ENCODE results near the gene KLHL25.
"Not testable (repeated sequence)": the region's sequence is repeated elsewhere in the genome, so short reads cannot be mapped to it uniquely, and the experiment has no call there.

Gene KLHL25, protein sequence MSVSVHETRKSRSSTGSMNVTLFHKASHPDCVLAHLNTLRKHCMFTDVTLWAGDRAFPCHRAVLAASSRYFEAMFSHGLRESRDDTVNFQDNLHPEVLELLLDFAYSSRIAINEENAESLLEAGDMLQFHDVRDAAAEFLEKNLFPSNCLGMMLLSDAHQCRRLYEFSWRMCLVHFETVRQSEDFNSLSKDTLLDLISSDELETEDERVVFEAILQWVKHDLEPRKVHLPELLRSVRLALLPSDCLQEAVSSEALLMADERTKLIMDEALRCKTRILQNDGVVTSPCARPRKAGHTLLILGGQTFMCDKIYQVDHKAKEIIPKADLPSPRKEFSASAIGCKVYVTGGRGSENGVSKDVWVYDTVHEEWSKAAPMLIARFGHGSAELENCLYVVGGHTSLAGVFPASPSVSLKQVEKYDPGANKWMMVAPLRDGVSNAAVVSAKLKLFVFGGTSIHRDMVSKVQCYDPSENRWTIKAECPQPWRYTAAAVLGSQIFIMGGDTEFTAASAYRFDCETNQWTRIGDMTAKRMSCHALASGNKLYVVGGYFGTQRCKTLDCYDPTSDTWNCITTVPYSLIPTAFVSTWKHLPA

DNA sequence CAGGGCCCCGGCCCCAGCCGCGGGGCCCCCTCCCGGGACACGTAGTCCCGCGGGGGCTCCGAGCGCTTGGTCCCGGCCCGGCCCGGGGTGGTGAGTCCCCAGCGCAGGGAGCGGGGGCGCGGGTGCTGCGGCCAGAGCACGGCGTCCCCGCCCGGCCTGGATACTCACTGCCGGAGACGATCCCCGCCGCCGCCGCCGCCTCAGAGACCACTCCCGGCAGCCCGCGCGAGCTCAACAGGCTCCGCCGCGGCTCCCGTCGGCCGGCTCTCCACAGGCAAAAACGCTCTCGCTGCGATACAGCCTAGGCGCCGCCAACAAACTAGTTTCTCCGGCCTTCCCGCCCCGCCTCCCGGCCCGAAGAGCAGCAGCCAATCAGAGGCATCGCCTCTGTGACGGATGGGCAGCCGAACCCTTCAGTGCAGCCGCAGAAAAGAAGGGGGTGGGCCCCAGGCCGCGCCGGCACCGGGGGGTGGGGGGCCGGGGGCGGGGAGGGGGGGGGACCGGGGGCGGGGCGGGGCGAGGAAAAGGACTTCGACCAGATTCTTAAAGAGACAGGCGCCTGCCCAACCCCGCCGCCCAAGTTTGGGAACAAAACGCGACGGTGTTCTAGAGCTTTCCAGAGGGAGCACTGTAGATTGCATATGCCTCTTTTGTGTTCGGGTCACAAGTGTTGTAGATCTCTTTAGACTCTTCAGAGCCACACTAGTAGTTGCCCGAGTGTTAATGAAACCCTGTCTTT is at the start of gene KLHL25:
Gene KLHL25 (minus strand): TSS at position 328 of the 739 bp plus-strand sequence. CDS start 25,115 bp downstream, outside the sequence.
- peak; percentile 61 to 80 (median 77) for DNase-seq (ENCODE audit: low read depth in 2 of 3, low spot score in 2 of 3)

DNA sequence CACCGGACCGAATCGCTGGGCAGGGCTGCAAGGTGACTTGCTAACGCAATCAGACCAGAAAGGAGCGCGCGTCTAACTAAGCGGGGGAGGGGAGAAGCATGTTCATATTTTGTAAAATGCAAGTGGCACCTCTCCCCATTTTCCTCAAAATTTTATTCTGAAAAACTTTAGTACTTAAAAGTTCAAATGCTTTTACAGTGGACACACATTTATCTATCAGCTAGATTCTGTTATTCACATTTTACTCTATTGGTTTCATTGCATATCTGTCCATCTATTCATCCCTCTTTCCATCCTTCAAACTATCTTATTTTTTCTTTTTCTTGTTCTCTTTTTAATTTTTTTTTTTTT is 46.1 kb upstream of the KLHL25 start:
- no peak for DNase-seq (ENCODE audit: low read depth in 2 of 3, low spot score in 2 of 3)

DNA sequence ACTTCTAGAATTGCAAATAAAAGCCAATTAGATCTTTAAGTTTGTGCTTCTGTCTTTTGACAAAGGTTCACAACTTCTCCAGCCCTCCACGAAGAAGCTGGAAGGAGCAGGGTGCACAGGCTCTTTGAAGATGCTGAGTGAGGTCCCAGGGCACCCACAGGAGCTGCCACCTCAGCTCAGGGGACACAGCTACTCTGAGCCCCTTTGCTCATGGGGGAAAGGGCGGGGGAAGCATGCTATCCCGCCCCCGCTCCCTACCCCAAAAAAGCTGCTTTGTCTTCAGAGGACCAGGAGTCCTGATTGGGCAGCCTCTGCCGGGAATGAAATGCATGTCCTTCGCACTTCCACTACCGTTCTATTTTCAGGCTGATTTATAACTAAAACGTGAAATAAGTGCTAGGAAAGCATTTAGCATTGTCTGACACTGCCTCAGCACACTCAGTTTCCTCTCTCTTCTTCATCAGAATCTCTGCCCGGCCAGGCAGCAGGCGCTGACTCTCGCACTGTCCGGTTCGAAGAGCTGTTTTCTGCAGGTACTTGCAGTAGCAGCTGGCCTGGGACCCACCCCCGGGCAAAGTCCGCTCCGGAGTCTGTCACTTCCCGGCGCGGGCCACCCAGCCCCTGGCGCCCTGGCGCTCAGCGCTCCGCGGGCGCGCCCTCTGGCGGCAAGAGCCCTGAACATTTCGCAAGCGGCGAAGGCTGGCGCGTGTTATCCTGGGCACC is 45.5 kb upstream of the KLHL25 start:
- peak; percentile 66 to 82 (median 69) for DNase-seq (ENCODE audit: low read depth in 2 of 3, low spot score in 2 of 3)

DNA sequence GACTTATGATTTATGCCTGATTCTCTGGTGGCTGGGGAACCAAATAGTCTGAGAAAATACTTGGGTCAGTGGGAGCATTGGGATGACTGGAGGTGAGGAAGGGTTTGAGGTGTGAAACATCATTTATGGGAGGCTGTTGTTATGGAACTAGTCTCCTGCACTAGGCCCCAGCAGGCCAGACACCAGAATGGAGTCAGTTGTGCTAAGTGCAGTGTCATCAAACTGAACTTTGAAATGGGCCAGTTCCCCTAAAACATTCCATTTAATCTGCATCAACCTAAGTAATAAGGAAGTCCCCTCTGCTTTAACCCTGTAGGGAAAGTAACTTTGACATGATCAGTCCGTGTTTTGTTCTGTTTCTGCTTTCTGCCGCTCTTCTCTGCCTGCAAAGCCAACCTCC is 44.9 kb upstream of the KLHL25 start:
- no peak for DNase-seq (ENCODE audit: low read depth in 2 of 3, low spot score in 2 of 3)

DNA sequence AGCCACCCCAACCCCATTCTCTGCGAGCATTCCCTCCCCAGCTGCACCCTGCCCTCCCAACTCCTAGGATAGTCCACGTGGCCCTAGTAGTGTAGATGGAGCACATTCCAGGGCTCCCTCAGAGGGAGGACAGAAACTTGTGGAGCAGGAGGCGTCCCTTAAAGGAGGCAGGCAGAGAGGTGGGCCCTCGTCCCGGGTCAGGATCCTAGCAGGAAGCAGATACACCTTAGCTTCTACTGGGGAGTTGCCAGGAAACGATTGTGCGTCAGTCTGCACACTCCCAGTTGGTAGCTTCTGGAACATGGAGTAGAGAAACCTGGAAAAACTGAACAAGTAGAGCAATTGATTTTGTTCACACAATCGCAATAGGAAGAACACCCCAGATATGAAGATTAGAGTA is 43.9 kb upstream of the KLHL25 start:
- no peak for DNase-seq (ENCODE audit: low read depth in 2 of 3, low spot score in 2 of 3)

DNA sequence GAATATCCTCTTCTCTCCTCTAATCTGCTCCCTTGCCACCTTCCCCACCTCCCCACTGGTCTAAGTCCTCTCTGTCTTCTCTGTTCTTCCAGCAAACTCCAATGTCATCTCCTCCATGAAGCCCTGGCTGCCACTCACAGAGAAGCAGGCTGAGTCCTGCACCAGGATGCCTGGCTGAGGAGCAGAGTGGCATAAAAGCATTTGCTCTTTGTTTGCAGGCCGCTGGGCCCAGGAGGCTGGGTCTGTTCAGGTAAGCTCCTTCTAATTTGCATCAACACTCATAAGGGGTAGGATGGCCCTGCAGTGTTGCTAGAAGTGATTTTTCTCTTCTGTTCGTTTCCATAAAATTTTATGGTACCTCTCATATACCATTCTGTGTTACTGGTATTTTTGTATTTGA is 43.2 kb upstream of the KLHL25 start:
- no peak for DNase-seq (ENCODE audit: low read depth in 2 of 3, low spot score in 2 of 3)

DNA sequence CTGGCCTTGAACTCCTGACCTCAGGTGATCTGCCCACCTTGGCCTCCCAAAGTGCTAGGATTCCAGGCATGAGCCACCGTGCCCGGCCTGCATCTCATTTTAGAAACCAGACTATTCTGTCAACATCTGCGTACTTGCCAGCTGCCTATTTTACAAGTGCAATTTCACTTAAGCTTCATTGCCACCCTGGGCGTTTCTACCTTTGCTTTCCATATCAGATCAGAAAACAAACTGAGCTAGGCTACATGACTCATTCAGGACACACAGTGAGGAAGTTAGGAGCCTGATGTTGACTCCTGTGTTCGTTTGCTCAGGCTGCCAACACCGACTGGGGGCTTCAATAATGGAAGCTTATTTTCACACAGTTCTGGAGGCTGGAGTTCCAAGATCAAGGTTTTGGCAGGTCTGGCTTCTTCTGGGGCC is 42.3 kb upstream of the KLHL25 start:
- DNase-seq (ENCODE audit: low read depth in 2 of 3, low spot score in 2 of 3), result no peak

DNA sequence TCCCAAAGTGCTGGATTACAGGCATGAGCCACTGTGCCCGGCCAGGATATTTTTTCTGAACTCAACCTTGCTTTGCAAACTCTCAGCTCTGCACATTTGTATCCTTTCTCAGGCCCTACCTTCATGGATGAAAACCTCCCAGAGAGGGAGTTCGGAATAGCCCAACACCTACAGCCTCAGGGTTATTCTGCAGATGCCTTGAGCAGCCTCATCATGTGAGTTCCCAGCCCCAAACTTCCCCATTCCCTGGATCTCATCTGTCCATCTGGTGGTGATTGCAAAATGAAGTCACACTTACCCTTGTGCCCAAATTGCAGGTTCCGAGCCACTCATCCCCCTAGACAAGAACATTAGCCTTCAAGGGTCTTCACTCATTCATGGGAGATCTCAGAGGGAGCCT is 39.9 kb upstream of the KLHL25 start:
- DNase-seq (ENCODE audit: low read depth in 2 of 3, low spot score in 2 of 3), result no peak

DNA sequence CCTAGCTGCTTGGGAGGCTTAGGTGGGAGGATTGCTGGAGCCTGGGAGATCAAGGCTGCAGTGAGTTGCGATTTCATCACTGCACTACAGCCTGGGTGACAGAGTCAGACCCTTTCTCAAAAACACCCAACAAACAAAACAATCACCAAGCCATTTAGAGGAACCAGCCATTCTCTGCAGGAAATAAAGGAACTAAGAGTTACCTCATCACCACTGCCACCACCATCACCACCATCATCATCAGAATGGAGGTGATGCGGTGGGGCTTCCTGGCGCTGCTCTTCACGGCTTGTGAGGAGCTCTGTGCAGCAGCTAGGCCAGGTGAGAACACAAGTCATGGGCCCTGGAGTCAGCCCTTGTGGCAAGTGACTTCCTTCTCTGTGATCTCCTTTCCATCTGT is 37.7 kb upstream of the KLHL25 start:
- DNase-seq (ENCODE audit: low read depth in 2 of 3, low spot score in 2 of 3), result no peak

DNA sequence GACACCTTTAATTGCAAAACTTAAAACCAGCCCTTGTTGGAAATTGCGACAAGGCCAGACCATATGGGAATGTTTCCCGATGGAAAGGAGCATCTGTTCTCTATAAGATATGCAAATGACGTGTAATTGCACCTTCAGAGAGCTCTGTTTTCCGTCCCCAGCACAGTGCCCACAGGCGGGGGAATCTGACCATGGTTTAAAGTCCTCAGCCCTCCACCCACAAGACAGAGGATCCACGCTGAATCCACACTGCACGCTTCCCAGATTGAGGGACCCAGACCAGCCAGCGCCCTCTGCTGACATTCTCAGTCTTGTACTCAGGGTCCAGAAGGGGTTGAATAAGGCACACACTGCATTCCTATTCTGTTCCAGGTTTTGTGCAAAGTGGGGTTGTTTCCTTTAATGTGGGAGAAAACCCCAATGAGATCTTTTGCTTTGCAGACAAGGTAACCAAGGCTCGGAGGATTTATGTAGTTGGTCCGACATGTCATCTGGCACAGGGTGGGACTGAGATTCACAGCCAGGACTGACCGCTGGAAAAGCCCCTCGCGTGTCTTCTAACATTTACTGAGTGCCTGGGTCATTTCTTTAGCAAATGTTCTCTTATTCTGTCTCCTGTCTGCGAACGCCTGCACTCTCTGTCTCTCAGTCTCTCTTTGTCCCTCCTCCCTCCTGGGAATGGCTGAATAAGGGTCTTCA is 36.8 kb upstream of the KLHL25 start:
- no peak for DNase-seq (ENCODE audit: low read depth in 2 of 3, low spot score in 2 of 3)

DNA sequence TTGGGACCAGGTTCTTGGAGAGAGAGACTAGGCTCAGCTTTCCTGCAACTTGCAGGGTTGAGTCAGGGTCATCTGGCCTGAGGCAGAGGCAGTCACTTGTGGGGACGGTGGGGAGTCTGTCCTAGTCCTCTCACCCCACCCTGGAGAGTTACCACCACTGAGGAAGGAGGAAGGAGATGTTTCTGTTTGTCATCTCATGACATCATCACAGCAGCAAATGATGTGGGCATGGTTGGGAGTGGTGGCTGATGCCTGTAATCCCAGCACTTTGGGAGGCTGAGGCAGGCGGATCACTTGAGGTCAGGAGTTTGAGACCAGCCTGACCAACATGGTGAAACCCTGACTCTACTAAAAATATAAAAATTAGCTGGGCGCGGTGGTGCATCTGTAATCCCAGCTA is 35.0 kb upstream of the KLHL25 start:
- DNase-seq (ENCODE audit: low read depth in 2 of 3, low spot score in 2 of 3), result not testable (repeated sequence)

DNA sequence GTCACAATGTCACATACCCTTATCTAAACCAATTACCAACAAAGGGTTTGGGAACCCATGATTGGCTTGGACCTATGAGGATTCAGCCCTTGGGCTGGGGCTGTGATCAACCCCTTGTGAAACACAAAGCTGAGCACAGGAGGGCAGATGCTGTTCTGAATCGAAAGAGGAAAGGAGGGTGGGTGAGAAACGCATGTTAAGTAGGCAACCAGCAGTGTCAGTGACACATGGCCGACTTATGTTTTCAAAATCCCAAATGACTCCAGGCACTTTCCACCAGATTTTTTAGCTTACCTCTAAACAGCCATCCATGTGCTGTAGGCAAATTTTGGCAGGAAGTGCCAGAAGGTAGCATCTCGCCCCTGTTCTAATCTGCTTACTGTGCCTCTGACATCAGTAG is 34.1 kb upstream of the KLHL25 start:
- no peak for DNase-seq (ENCODE audit: low read depth in 2 of 3, low spot score in 2 of 3)

DNA sequence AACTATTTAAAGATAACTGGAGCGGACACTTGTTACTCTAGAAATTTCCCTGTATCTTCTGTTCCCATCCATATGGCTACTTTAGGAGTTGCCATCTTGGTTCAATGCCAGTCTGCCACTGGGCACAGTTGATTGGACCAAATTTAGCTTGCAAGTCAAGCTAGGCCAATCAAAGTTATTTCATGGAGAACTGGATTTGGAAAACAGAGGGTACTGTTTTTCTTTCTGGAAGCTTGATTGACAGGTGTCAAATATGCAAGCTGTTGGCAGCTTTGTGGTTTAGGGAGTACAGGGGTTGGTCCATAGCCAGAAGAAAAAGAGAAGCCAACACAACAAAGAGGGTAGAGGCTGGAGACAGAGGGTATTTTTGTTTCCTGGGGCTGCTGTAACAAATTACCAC is 33.4 kb upstream of the KLHL25 start:
- no peak for DNase-seq (ENCODE audit: low read depth in 2 of 3, low spot score in 2 of 3)

DNA sequence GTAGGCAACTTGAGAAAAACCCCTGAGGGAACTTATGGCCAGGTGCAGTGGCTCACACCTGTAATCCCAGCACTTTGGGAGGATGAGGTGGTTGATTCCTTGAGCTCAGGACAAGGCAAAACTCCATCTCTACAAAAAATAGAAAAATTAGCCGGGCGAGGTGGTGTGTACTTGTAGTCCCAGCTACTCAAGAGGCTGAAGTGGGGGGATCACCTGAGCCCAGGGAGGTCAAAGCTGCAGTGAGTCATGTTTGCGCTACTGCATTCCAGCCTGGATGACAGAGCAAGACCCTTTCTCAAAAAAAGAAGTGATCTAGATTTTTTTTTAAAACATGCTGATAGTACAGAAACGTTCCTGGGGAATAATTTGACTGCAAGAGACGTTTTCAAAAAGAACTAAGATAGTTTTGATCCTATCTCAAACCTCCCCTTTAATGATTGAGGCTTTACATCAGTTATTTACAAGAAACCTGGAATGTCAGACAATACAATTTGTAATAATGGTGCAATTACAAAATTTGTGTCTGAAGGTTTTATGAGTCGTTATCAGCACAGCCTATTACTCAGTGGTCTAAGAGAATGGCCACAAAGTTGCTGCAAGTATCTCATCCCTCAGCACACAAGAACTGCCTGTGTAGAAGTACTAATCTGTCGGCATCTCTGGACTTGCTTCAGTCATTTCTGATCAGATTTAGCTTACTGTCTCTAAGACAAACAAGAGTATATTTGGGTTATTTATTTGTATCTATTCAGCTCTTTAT is 32.2 kb upstream of the KLHL25 start:
- DNase-seq (ENCODE audit: low read depth in 2 of 3, low spot score in 2 of 3), result no peak

DNA sequence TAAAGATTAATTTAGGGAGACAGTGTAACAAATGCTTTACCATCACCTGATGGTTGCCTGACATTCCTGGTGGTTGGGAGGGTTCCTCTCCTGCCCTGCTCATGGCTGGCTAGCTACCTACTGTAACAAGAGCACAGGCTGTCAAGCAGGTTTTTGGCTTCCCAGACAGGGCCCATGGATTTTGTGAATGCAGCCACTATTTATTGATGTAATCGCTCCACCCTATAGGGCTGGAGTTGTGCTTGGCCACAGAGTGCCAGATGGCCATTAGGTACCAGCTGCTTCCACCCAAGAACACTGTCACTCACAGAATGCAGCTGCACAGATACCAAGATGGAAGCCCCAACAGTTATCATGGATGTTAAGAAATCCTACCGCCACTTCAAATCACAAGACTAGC is 31.0 kb upstream of the KLHL25 start:
- DNase-seq (ENCODE audit: low read depth in 2 of 3, low spot score in 2 of 3), result no peak

DNA sequence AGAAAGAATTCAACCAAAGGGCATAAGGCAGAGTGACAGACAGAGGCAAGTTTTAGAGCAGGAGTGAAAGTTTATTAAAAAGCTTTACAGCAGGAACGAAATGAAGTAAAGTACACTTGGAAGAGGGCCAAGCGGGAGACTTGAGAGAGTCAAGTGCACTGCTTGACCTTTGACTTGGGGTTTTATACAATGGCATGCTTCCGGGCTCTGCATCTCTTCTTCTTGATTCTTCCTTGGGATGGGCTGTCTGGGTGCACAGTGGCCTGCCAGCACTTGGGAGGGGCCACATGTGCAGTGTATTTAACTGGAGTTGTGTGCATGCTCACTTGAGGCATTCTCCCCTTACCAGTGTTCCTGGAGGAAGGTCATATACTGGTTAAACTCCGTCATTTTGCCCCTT is 30.4 kb upstream of the KLHL25 start:
- no peak for DNase-seq (ENCODE audit: low read depth in 2 of 3, low spot score in 2 of 3)

DNA sequence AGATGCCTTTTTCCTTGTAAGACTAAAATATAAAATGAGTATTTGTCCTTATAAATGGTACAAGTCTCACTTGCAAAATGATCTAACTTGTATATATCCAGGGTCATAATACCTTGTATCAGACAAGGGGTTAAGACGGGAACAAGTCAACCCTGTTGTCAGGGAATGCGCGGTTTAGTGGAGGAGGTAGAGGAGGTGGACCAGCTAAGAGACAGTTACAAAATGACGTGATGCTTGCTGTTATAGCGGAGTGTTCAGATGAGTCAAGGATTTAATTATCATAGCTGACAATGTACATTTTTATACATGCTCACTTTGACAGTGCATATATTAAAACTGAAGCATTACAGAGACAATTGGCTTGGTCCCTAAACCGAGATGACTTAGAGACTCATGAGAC is 26.8 kb upstream of the KLHL25 start:
- DNase-seq (ENCODE audit: low read depth in 2 of 3, low spot score in 2 of 3), result no peak

DNA sequence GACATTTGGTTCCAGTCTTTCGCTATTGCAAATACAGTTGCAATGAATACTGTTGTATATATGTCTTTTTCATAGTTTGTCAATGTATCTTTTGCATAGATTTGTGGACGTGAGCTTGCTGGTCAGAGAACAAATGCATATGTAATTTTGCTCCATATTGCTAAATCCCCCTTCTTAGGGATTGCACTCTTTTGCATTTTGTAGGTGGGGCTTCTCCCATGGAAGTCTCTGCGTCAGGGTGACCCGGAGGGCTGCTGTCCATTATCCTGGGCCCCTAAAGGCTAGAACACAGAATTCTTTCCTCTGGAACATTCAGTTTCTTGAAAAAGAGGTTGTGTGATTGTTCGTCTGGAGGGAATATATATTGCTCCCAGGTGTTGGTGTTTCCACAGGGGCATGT is 25.2 kb upstream of the KLHL25 start:
- DNase-seq (ENCODE audit: low read depth in 2 of 3, low spot score in 2 of 3), result no peak

DNA sequence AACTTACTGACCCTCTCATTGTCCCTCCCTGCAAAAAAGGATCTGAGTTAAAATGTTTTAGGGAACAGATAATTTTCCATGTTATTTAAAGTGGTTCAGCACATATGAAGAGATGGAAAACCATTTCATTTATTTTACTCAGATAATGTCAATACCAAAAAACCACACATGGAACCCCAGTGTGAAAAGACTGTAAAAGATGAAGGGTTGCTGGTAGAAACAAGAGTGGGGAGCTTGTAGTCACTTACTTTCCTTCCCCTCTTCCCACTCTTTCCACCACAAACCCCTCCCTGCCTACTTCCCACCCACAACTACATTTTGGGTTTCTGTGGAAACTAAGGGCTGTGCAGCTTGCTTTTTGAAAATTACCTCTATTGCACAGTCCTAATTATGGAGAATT is 18.5 kb upstream of the KLHL25 start:
- DNase-seq (ENCODE audit: low read depth in 2 of 3, low spot score in 2 of 3), result no peak

DNA sequence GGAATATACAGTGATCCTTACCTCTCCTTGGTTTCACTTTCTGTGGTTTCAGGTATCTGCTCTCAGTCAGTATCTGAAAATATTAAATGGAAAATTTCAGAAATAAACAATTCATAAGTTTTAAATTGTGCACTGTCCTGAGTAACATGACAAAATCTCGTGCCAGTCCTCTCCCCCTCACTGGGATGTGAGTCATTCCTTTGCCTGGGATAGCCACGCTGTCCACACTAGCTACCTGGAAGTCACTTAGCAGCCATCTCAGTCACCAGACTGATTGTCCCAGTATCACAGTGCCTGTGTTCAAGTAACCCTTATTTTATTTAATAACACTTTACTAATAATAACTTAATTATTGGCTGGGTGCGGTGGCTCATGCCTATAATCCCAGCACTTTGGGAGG is 15.3 kb upstream of the KLHL25 start:
- no peak for DNase-seq (ENCODE audit: low read depth in 2 of 3, low spot score in 2 of 3)

All from activated CD8-positive, alpha-beta memory T cell treated with anti-CD3 and anti-CD28 coated beads for 48 hours (primary cell).